GM12878 (cell line): ENCODE measurements around the gene NEK1. TPM values are rescaled to one million over a fixed set of nuclear protein-coding genes. Genes with fewer than 3 reads are reported as not detected.
"Not testable (repeated sequence)": the region's sequence is repeated elsewhere in the genome, so short reads cannot be mapped to it uniquely, and the experiment has no call there.

ENCODE experiments used
- ATAC-seq: fragments of 200-7000 bp; cut with Tn5 transposase; 3 replicates; pipeline ENCODE4 v1.9.1; 2020; ENCODE audit warnings: mild to moderate bottlenecking, moderate library complexity
- BruUV-seq: library from RNA; stranded (reverse); fragments of 400-500 nt; replicated peaks from 2 replicates; lab custom pipeline; 2021; lab: Mats Ljungman, UMichigan
- CTCF ChIA-PET: fragments of 300-600 bp; sonication (Branson Sonifier 250); formaldehyde crosslinking; extraction: SDS; loops from one replicate; lab custom pipeline; 2021; ENCODE audit warnings: inconsistent platforms; lab: Yijun Ruan, JAX
- POLR2A ChIA-PET: fragments of 350-600 bp; formaldehyde crosslinking; extraction: SDS; loops from one replicate; lab custom pipeline; 2021; ENCODE audit warnings: inconsistent platforms; lab: Charles Lee
- RAD21 ChIA-PET: fragments of 300-600 bp; sonication (Branson Sonifier 250); formaldehyde crosslinking; loops from one replicate; lab custom pipeline; 2023; ENCODE audit warnings: antibody characterized with exemption; ENCODE audit not compliant: unreplicated experiment; lab: Charles Lee
- SMC1A ChIA-PET: fragments of 300-600 bp; sonication (Branson Sonifier 250); formaldehyde crosslinking; loops from one replicate; lab custom pipeline; 2023; ENCODE audit not compliant: unreplicated experiment, uncharacterized antibody; lab: Charles Lee
- DNase-seq: peaks from one replicate; pipeline ENCODE4 v3.0.0-alpha.2; 2011; ENCODE audit warnings: low read depth, low spot score
- FAIRE-seq: peaks from 3 replicates; lab custom pipeline; 2011; peaks lifted over from hg19 to GRCh38; lab: Jason Lieb, UNC
- H2AFZ ChIP-seq: 2 replicates; pipeline ENCODE4 v1.6.0; 2011; ENCODE audit warnings: low read depth, low read length, control low read depth; ENCODE audit not compliant: control insufficient read depth
- H3K27ac ChIP-seq: 2 replicates; pipeline ENCODE4 v1.5.1; 2011; ENCODE audit warnings: control low read depth; ENCODE audit not compliant: control insufficient read depth, insufficient read depth
- H3K27me3 ChIP-seq, 2 experiments: replicated peaks in 1 of 2; 2 replicates each; pipeline versions ENCODE4 v1.6.0 to v1.6.1; 2011; ENCODE audit warnings: low read length in 1 of 2; ENCODE audit not compliant: control insufficient read depth in 2 of 2, insufficient read depth in 2 of 2
- H3K36me3 ChIP-seq, 2 experiments: 2 replicates each; pipeline ENCODE4 v1.5.1; 2011; ENCODE audit warnings: low read length in 1 of 2; ENCODE audit not compliant: control insufficient read depth in 2 of 2, insufficient read depth in 2 of 2
- H3K4me1 ChIP-seq: 2 replicates; pipeline ENCODE4 v1.6.1; 2011; ENCODE audit warnings: mild to moderate bottlenecking, low read length, moderate library complexity, mixed read lengths; ENCODE audit not compliant: control insufficient read depth, insufficient read depth
- H3K4me2 ChIP-seq: 2 replicates; pipeline ENCODE4 v1.6.0; 2011; ENCODE audit warnings: control low read depth; ENCODE audit not compliant: control insufficient read depth, insufficient read depth
- H3K4me3 ChIP-seq: fragments of 200-600 bp; sonication (generic); 2 replicates; pipeline ENCODE4 v1.5.1; 2016
- H3K79me2 ChIP-seq: 2 replicates; pipeline ENCODE4 v1.6.0; 2011; ENCODE audit warnings: low read length; ENCODE audit not compliant: control insufficient read depth, insufficient read depth
- H3K9ac ChIP-seq: 2 replicates; pipeline ENCODE4 v1.8.0; 2011; ENCODE audit warnings: low read length, control low read depth, mixed read lengths; ENCODE audit not compliant: control insufficient read depth, insufficient read depth
- H3K9me3 ChIP-seq: replicated peaks from 3 replicates; pipeline ENCODE4 v1.5.1; 2011; ENCODE audit warnings: mild to moderate bottlenecking, low read length; ENCODE audit not compliant: control insufficient read depth, insufficient read depth
- H4K20me1 ChIP-seq: 2 replicates; pipeline ENCODE4 v1.6.0; 2011; ENCODE audit not compliant: control insufficient read depth, insufficient read depth
- WGBS: methylation state at CpG from one replicate; pipeline ENCODE4 v1.1.6; 2016; ENCODE audit warnings: low lambda C conversion rate; ENCODE audit not compliant: insufficient replicate concordance, insufficient coverage; ENCODE audit errors: missing lambda C conversion rate; 5-methylcytosine and 5-hydroxymethylcytosine counted together
- in situ Hi-C: fragments of 300-500 bp; cut with MboI; formaldehyde crosslinking; loops from 9 replicates; pipeline ENCODE4 v1.14.3; 2018; ENCODE audit warnings: mixed read lengths
- intact Hi-C: fragments of 100-400 bp; cut with micrococcal nuclease; formaldehyde crosslinking; loops from one replicate; pipeline ENCODE4 v1.14.2; 2022; ENCODE audit not compliant: unreplicated experiment
- polyA plus RNA-seq, 11 experiments: library from polyadenylated mRNA; depleted of rRNA in 4 of 11; unstranded in 6 of 11; stranded (reverse) in 5 of 11; fragments of >200 nt; fragmentation: Nextera tagmentation in 4 of 11; fragmentation: Illumina TruSeq in 1 of 11; extraction: Ambion mirVana in 4 of 11; extraction: Trizol in 1 of 11; gene quantifications; 1 replicate in 1 of 11; 2 replicates in 10 of 11; pipeline versions ENCODE4 v1.2.1 to v1.2.3, GENCODE V29; 2011 to 2016; ENCODE audit warnings: inconsistent platforms in 2 of 11, missing spikeins in 2 of 11, low read depth in 1 of 11
- total RNA-seq, 4 experiments: library from RNA; depleted of rRNA in 3 of 4; stranded (reverse); fragments of >200 nt in 3 of 4; fragmentation: Illumina TruSeq in 1 of 4; extraction: Trizol in 1 of 4; gene quantifications; 2 replicates each; pipeline versions ENCODE4 v1.2.1 to v1.2.3, GENCODE V29; 2013 to 2021

The NEK1 gene
- total and polyA plus RNA-seq, 10 of the 15 experiments (the other 5 are each of a cell fraction or from before 2014, with no cell fraction given), result 4.9 to 16.1 (median 7.5) TPM

- H3K27me3 ChIP-seq, FAIRE-seq, H3K36me3 ChIP-seq, ATAC-seq, in situ Hi-C loops, RAD21 ChIA-PET, POLR2A ChIA-PET, BruUV-seq, H3K4me3 ChIP-seq, H3K9ac ChIP-seq, DNase-seq, H3K9me3 ChIP-seq, H3K79me2 ChIP-seq, H3K4me2 ChIP-seq, H2AFZ ChIP-seq, CTCF ChIA-PET, intact Hi-C loops, H3K4me1 ChIP-seq, SMC1A ChIA-PET, H4K20me1 ChIP-seq, H3K27ac ChIP-seq: not testable (repeated sequence)
- 81% methylated on average over 5 of the region's 26 CpGs for WGBS
These were observed 42.1 kb downstream of the NEK1 start for GRCh38 chr4:169570266-169570665.

DNA sequence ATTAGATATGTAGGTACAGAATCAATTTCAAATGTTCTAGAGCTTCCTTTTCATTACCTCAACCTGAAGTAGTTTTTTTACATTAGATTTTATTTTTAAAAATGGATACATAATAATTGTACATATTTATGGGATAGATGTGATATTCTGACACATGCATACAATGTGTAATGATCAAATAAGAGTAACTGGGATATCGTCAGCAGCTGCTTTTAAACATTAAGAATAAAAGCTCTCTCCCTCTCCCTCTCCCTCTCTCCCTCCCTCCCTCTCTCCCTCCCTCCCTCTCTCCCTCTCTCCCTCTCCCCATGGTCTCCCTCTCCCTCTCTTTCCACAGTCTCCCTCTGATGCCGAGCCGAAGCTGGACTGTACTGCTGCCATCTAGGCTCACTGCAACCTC, 43.2 kb downstream of the NEK1 start:
- POLR2A ChIA-PET, H2AFZ ChIP-seq, H3K79me2 ChIP-seq, H4K20me1 ChIP-seq, H3K4me3 ChIP-seq, SMC1A ChIA-PET, DNase-seq, H3K9ac ChIP-seq, H3K4me2 ChIP-seq, ATAC-seq, H3K27ac ChIP-seq, H3K27me3 ChIP-seq, FAIRE-seq, H3K9me3 ChIP-seq, BruUV-seq, H3K36me3 ChIP-seq, H3K4me1 ChIP-seq, RAD21 ChIA-PET: not testable (repeated sequence)
- in situ Hi-C loops (loop anchor here (5.0 kb wide), 1 partner anchor 647 kb away; no protein-coding TSS in a partner anchor), intact Hi-C loops (loop anchor here (5.0 kb wide), 2 partner anchors 82 to 547 kb away; no protein-coding TSS in a partner anchor)
- 100% methylated on average over 1 of the region's 3 CpGs for WGBS
- CTCF ChIA-PET, result interaction anchor here (0.6 to 6.0 kb wide), 2 partner anchors 233 to 647 kb away, joined by 3 to 59 read pairs; no protein-coding TSS in a partner anchor
